Neural cell (in vitro differentiated cells): ENCODE measurements around the gene POLH.

Experiments
- EZH2 ChIP-seq: fragments of 200-600, 300-800 bp; shearing (Covaris generic), sonication (generic); IDR thresholded peaks from 2 replicates; pipeline ENCODE4 v1.6.1; 2014; ENCODE audit warnings: antibody characterized with exemption, low read length, borderline replicate concordance, mild to moderate bottlenecking; ENCODE audit not compliant: insufficient read depth, poor library complexity, severe bottlenecking
- POLR2AphosphoS5 ChIP-seq: IDR thresholded peaks from 2 replicates; pipeline ENCODE4 v1.6.1; 2012
- RAD21 ChIP-seq: fragments of 450-650 bp; conservative IDR thresholded peaks from 2 replicates; pipeline ENCODE4 v1.6.1; 2014; ENCODE audit warnings: antibody characterized with exemption, mild to moderate bottlenecking, moderate library complexity
- TAF1 ChIP-seq: IDR thresholded peaks from 2 replicates; pipeline ENCODE4 v1.6.1; 2012; ENCODE audit warnings: low read depth
- TF ChIP-seq, protein P1 (sequence below): fragments of 450-650 bp; IDR thresholded peaks from 2 replicates; pipeline ENCODE4 v1.5.1; 2014; ENCODE audit warnings: antibody characterized with exemption, mild to moderate bottlenecking, moderate library complexity; ENCODE audit not compliant: poor library complexity, severe bottlenecking

DNA sequence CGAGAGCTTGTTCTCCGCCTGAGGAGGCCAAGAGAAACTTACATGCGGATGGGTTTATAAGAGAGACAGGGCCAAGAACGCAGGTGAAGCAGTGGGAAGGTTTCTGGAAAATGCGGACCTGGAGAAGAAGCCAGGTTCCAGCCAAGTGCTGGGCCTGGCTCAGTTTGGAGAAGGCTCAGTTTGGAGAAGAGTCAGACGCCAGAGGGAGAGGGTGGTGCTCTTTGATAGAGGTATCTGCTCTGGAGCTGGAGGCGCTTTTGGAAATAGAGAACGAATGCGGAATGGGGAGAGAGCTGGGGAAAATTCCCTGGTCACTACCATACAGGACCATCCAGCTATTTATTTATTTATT lies 69.6 kb downstream of the POLH start:
- TF ChIP-seq, protein P1, sequence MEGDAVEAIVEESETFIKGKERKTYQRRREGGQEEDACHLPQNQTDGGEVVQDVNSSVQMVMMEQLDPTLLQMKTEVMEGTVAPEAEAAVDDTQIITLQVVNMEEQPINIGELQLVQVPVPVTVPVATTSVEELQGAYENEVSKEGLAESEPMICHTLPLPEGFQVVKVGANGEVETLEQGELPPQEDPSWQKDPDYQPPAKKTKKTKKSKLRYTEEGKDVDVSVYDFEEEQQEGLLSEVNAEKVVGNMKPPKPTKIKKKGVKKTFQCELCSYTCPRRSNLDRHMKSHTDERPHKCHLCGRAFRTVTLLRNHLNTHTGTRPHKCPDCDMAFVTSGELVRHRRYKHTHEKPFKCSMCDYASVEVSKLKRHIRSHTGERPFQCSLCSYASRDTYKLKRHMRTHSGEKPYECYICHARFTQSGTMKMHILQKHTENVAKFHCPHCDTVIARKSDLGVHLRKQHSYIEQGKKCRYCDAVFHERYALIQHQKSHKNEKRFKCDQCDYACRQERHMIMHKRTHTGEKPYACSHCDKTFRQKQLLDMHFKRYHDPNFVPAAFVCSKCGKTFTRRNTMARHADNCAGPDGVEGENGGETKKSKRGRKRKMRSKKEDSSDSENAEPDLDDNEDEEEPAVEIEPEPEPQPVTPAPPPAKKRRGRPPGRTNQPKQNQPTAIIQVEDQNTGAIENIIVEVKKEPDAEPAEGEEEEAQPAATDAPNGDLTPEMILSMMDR = no peak
- TF ChIP-seq EZH2 = no peak
- no peak for TF ChIP-seq POLR2AphosphoS5
- no peak for TF ChIP-seq RAD21
- TF ChIP-seq TAF1 = no peak
